ENCODE results near the gene FBLN2.

- TF ChIP-seq EZH2 (IDR thresholded peaks at IDR 0.05; ENCODE audit: borderline replicate concordance, low read depth, low read length, severe bottlenecking) (no peak), CTCF (IDR thresholded peaks at IDR 0.05; ENCODE audit: borderline replicate concordance, extremely low read depth, low read length, poor library complexity, severe bottlenecking) (no peak)
Measured at GRCh38 chr3:13637311-13637891, 88.5 kb downstream of the FBLN2 start.
